ENCODE measurements around the gene PAK1.

The PAK1 gene

GRCh38 chr11:77422687-77423086, 51.2 kb downstream of the PAK1 start:
- no peak for TF ChIP-seq CTCF (IDR thresholded peaks at IDR 0.05)
- Mint-ChIP-seq H3K4me3 (no peak overlapping the region), H3K27ac (no peak overlapping the region), H3K9me3 (no peaks in the 10 kb centered on the region), H3K27me3 (ENCODE audit: low read depth, poor library complexity) (no peaks in the 10 kb centered on the region), H3K4me1 (peaks cover 7% of the 10 kb centered on the region), H3K36me3 (ENCODE audit: low read depth) (no peaks in the 10 kb centered on the region)
- DNase-seq = no peak

GRCh38 chr11:77421041-77421723, 52.7 kb downstream of the PAK1 start:
- Mint-ChIP-seq H3K4me3 (no peak overlapping the region), H3K9me3 (no peaks in the 10 kb centered on the region), H3K27me3 (ENCODE audit: low read depth, poor library complexity) (no peaks in the 10 kb centered on the region), H3K4me1 (peaks cover 7% of the 10 kb centered on the region), H3K36me3 (ENCODE audit: low read depth) (no peaks in the 10 kb centered on the region), H3K27ac (no peak overlapping the region)
- TF ChIP-seq CTCF (IDR thresholded peaks at IDR 0.05) = no peak
- DNase-seq = no peak

GRCh38 chr11:77418971-77419597, 54.8 kb downstream of the PAK1 start:
- no peak overlapping the region for H3K27ac Mint-ChIP-seq
- H3K4me3 Mint-ChIP-seq = no peak overlapping the region
- DNase-seq = no peak
- H3K27me3 Mint-ChIP-seq (ENCODE audit: low read depth, poor library complexity) = no peaks in the 10 kb centered on the region
- TF ChIP-seq CTCF (IDR thresholded peaks at IDR 0.05) = no peak
- H3K4me1 Mint-ChIP-seq = peaks cover 7% of the 10 kb centered on the region
- H3K36me3 Mint-ChIP-seq (ENCODE audit: low read depth) = no peaks in the 10 kb centered on the region
- no peaks in the 10 kb centered on the region for H3K9me3 Mint-ChIP-seq

GRCh38 chr11:77418155-77418970, 55.5 kb downstream of the PAK1 start:
- no peak overlapping the region for H3K4me3 Mint-ChIP-seq
- no peaks in the 10 kb centered on the region for H3K9me3 Mint-ChIP-seq
- H3K27ac Mint-ChIP-seq = no peak overlapping the region
- DNase-seq = no peak
- H3K36me3 Mint-ChIP-seq (ENCODE audit: low read depth) = no peaks in the 10 kb centered on the region
- no peak for TF ChIP-seq CTCF (IDR thresholded peaks at IDR 0.05)
- no peaks in the 10 kb centered on the region for H3K27me3 Mint-ChIP-seq (ENCODE audit: low read depth, poor library complexity)
- peaks cover 7% of the 10 kb centered on the region for H3K4me1 Mint-ChIP-seq

GRCh38 chr11:77416357-77416756, 57.5 kb downstream of the PAK1 start:
- peaks cover 25% of the 10 kb centered on the region for H3K4me1 Mint-ChIP-seq

More at GRCh38 chr11:77416357-77416756, 57.5 kb downstream of the PAK1 start:
- no peak for TF ChIP-seq CTCF (IDR thresholded peaks at IDR 0.05)
- Mint-ChIP-seq H3K27me3 (ENCODE audit: low read depth, poor library complexity) (peaks cover 2% of the 10 kb centered on the region), H3K4me3 (no peak overlapping the region), H3K36me3 (ENCODE audit: low read depth) (no peaks in the 10 kb centered on the region), H3K9me3 (no peaks in the 10 kb centered on the region), H3K27ac (no peak overlapping the region)
- DNase-seq = no peak
